Kidney epithelial cell (primary cell): ENCODE results near the gene BMAL2. TPM values are rescaled to one million over a fixed set of nuclear protein-coding genes. Genes with fewer than 3 reads are reported as not detected.

Source experiments
- DNase-seq: peaks from one replicate; pipeline ENCODE4 v3.0.0-alpha.2; 2010; ENCODE audit warnings: low read depth
- H3K27me3 ChIP-seq: 2 replicates; pipeline ENCODE4 v1.6.0; 2011; ENCODE audit warnings: low read length; ENCODE audit not compliant: control insufficient read depth, insufficient read depth
- H3K36me3 ChIP-seq: 2 replicates; pipeline ENCODE4 v1.5.1; 2011; ENCODE audit warnings: low read length; ENCODE audit not compliant: control insufficient read depth, insufficient read depth
- H3K4me3 ChIP-seq: 2 replicates; pipeline ENCODE4 v1.5.1; 2011; ENCODE audit warnings: low read depth, mild to moderate bottlenecking, control low read depth, low read length
- CTCF ChIP-seq: IDR thresholded peaks from 2 replicates; pipeline ENCODE4 v1.5.1; 2011; ENCODE audit warnings: mild to moderate bottlenecking, moderate library complexity, low read length, control low read depth, inconsistent platforms; ENCODE audit not compliant: insufficient read depth, poor library complexity, severe bottlenecking
- total RNA-seq: library from RNA; depleted of rRNA; stranded (reverse); fragments of >200 nt; gene quantifications from 2 replicates; pipeline ENCODE4 v1.2.3, GENCODE V29; 2015

The BMAL2 gene
- total RNA-seq, 1 donor from 2014 or later, result 28.4 TPM

DNA sequence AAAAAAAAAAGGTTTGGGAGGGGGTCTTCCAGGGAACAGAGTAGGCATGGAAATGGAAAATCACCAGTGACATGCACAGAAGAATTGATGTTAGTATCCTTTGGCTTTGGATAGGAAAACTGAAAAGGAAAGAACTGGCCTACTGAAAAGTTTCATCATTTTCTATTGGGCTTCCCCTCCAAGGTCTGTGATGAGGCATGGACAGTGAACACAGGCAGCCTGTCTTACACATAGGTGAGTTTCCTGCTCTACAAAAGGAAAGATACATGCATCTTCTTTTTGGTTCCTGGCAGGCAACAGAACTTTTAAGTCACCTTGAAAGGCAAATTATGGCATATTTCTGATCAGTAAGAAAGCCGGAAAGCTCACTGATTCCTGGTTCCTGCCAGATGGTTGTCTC, 5.8 kb downstream of the BMAL2 start:
- no peak overlapping the region for H3K4me3 ChIP-seq
- DNase-seq, result no peak
- TF ChIP-seq CTCF, result no peak
- no peaks in the 10 kb centered on the region for H3K27me3 ChIP-seq
- H3K36me3 ChIP-seq, result no peaks in the 10 kb centered on the region

DNA sequence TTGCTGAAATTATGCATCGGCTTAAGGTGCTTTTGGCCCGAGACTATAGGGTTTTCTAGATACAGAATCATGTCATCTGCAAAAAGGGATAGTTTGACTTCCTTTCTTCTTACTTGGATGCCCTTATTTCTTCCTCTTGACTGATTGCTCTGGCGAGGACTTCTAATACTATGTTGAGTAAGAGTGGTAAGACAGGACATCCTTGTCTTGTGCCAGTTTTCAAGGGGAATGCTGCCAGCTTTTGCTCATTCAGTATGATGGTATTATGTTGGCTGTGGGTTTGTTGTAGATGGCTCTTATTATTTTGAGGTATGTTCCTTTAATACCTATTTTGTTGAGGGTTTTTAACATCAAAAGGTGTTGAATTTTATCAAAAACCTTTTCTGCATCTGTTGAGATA, 8.3 kb downstream of the BMAL2 start:
- Histone ChIP-seq H3K27me3 (no peaks in the 10 kb centered on the region), H3K36me3 (no peaks in the 10 kb centered on the region), H3K4me3 (no peak overlapping the region)
- DNase-seq, result no peak
- TF ChIP-seq CTCF, result no peak

DNA sequence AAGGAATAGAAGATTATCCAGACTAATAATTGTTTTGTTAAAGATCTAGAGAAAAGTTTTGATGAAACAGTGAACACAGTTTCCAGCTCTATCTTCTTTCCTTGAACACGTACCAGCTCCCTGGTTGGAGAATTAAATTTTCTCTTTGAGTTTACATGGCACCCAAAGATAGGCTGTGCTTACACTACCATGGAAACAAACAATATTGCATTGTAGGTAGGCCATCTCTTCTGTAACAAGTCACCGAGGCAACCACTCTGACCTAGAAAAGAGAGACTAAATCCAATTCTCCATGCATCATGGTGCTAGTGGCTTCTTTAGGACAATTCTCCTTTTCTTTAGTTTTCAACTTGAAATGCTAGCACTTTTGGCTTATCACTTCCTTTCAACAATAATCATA, 9.9 kb downstream of the BMAL2 start:
- H3K36me3 ChIP-seq, result no peaks in the 10 kb centered on the region
- no peak overlapping the region for H3K4me3 ChIP-seq
- H3K27me3 ChIP-seq, result no peaks in the 10 kb centered on the region
- TF ChIP-seq CTCF, result no peak
- DNase-seq, result no peak

- no peak overlapping the region for H3K4me3 ChIP-seq
- no peak for TF ChIP-seq CTCF
- DNase-seq, result peak; percentile 89
- no peaks in the 10 kb centered on the region for H3K27me3 ChIP-seq
- no peaks in the 10 kb centered on the region for H3K36me3 ChIP-seq
Measured at GRCh38 chr12:27343255-27344000, 10.8 kb downstream of the BMAL2 start.

DNA sequence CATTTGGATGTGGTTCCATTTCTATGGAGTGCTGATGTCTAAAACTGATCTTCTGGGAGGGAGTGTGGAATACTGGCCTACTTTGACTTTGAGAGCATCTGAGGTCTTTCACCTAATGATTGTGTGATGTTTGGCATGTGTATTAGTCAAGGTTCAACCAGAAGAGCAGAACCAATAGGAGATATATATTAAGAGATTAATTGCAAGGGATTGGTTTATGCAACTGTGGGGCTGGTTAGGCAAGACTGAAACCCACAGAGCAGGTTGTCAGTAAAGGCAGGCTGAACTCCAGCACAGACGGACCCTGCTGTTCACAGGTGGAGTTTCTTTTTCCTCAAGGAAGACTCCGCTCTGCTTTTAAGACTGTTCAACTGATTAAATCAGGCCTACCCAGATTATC, 11.6 kb downstream of the BMAL2 start:
- no peak for DNase-seq
- no peaks in the 10 kb centered on the region for H3K27me3 ChIP-seq
- no peak for TF ChIP-seq CTCF
- H3K4me3 ChIP-seq, result no peak overlapping the region
- H3K36me3 ChIP-seq, result no peaks in the 10 kb centered on the region

GRCh38 chr12:27344760-27345159, 12.1 kb downstream of the BMAL2 start:
- Histone ChIP-seq H3K36me3 (no peaks in the 10 kb centered on the region), H3K27me3 (no peaks in the 10 kb centered on the region), H3K4me3 (no peak overlapping the region)
- DNase-seq, result no peak
- no peak for TF ChIP-seq CTCF
